Activated CD8-positive, alpha-beta T cell treated with anti-CD3 and anti-CD28 coated beads for 36 hours (primary cell): ENCODE results near the gene LUZP2. TPM values are rescaled to one million over a fixed set of nuclear protein-coding genes. Genes with fewer than 3 reads are reported as not detected.

Source experiments
- ATAC-seq: fragments of 200-7000 bp; cut with Tn5 transposase; one replicate; pipeline ENCODE4 v1.10.0; 2021; ENCODE audit warnings: mild to moderate bottlenecking, moderate library complexity
- CTCF ChIA-PET: fragments of 350-600 bp; sonication (Branson Sonifier 250); formaldehyde crosslinking; loops from one replicate; lab custom pipeline; 2021; ENCODE audit warnings: antibody characterized with exemption; lab: Charles Lee
- POLR2A ChIA-PET: fragments of 350-600 bp; sonication (Branson Sonifier 250); formaldehyde crosslinking; loops from one replicate; lab custom pipeline; 2021; ENCODE audit warnings: antibody characterized with exemption; lab: Charles Lee
- DNase-seq: peaks from one replicate; pipeline ENCODE4 v3.0.0-alpha.2; 2020
- H3K27ac Mint-ChIP-seq: one replicate; pipeline ENCODE4 v1.8.0; 2021; ENCODE audit warnings: mild to moderate bottlenecking, mixed read lengths
- H3K27me3 Mint-ChIP-seq: one replicate; pipeline ENCODE4 v1.8.0; 2021; ENCODE audit warnings: mixed read lengths
- H3K36me3 Mint-ChIP-seq: one replicate; pipeline ENCODE4 v1.8.0; 2021; ENCODE audit warnings: low read depth, mixed read lengths
- H3K4me1 Mint-ChIP-seq: one replicate; pipeline ENCODE4 v1.8.0; 2021; ENCODE audit warnings: low read depth, mixed read lengths
- H3K4me3 Mint-ChIP-seq: one replicate; pipeline ENCODE4 v1.8.0; 2021; ENCODE audit warnings: mild to moderate bottlenecking, moderate library complexity, mixed read lengths
- H3K9me3 Mint-ChIP-seq: one replicate; pipeline ENCODE4 v1.8.0; 2021; ENCODE audit warnings: mixed read lengths
- intact Hi-C: fragments of 100-400 bp; cut with micrococcal nuclease; formaldehyde crosslinking; loops from one replicate; pipeline ENCODE4 v1.10.0; 2022
- total RNA-seq, 2 experiments: library from RNA; stranded (reverse); gene quantifications; one replicate each; pipeline ENCODE4 v1.2.3, GENCODE V29; 2021
- TF ChIP-seq, protein P1 (sequence below): fragments of 200-600 bp; IDR thresholded peaks from one replicate; pipeline ENCODE4 v1.8.0; 2022; ENCODE audit warnings: antibody characterized with exemption, mild to moderate bottlenecking

The LUZP2 gene
- total RNA-seq, 2 experiments from 2014 or later, result not detected

- H3K4me1 Mint-ChIP-seq, result no peaks in the 10 kb centered on the region
- no peaks in the 10 kb centered on the region for H3K36me3 Mint-ChIP-seq
- POLR2A ChIA-PET, result no interaction called here
- TF ChIP-seq, protein P1, sequence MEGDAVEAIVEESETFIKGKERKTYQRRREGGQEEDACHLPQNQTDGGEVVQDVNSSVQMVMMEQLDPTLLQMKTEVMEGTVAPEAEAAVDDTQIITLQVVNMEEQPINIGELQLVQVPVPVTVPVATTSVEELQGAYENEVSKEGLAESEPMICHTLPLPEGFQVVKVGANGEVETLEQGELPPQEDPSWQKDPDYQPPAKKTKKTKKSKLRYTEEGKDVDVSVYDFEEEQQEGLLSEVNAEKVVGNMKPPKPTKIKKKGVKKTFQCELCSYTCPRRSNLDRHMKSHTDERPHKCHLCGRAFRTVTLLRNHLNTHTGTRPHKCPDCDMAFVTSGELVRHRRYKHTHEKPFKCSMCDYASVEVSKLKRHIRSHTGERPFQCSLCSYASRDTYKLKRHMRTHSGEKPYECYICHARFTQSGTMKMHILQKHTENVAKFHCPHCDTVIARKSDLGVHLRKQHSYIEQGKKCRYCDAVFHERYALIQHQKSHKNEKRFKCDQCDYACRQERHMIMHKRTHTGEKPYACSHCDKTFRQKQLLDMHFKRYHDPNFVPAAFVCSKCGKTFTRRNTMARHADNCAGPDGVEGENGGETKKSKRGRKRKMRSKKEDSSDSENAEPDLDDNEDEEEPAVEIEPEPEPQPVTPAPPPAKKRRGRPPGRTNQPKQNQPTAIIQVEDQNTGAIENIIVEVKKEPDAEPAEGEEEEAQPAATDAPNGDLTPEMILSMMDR, result no peak
- DNase-seq (no peak), ATAC-seq (no peak)
- H3K9me3 Mint-ChIP-seq, result peaks cover 6% of the 10 kb centered on the region
- H3K27ac Mint-ChIP-seq, result no peak overlapping the region
- no peaks in the 10 kb centered on the region for H3K27me3 Mint-ChIP-seq
- CTCF ChIA-PET, result no interaction called here
- no peak overlapping the region for H3K4me3 Mint-ChIP-seq
- intact Hi-C loops, result no loop called here
Observed at GRCh38 chr11:24574461-24574860, 77.6 kb downstream of the LUZP2 start.

GRCh38 chr11:24575392-24575791 lies 78.5 kb downstream of the LUZP2 start:
- Mint-ChIP-seq H3K4me1 (no peaks in the 10 kb centered on the region), H3K27ac (no peak overlapping the region), H3K36me3 (no peaks in the 10 kb centered on the region), H3K27me3 (no peaks in the 10 kb centered on the region), H3K9me3 (peaks cover 6% of the 10 kb centered on the region), H3K4me3 (no peak overlapping the region)
- ChIA-PET POLR2A (no interaction called here), CTCF (no interaction called here)
- intact Hi-C loops, result no loop called here
- ATAC-seq, result no peak
- TF ChIP-seq, protein P1, result no peak
- DNase-seq, result no peak

GRCh38 chr11:24585192-24585591 lies 88.3 kb downstream of the LUZP2 start:
- intact Hi-C loops, result no loop called here
- ATAC-seq (no peak), DNase-seq (no peak)
- Mint-ChIP-seq H3K4me1 (no peaks in the 10 kb centered on the region), H3K36me3 (no peaks in the 10 kb centered on the region), H3K27ac (no peak overlapping the region), H3K9me3 (peaks cover 3% of the 10 kb centered on the region), H3K27me3 (no peaks in the 10 kb centered on the region), H3K4me3 (no peak overlapping the region)
- ChIA-PET POLR2A (no interaction called here), CTCF (no interaction called here)
- TF ChIP-seq, protein P1, result no peak

DNA sequence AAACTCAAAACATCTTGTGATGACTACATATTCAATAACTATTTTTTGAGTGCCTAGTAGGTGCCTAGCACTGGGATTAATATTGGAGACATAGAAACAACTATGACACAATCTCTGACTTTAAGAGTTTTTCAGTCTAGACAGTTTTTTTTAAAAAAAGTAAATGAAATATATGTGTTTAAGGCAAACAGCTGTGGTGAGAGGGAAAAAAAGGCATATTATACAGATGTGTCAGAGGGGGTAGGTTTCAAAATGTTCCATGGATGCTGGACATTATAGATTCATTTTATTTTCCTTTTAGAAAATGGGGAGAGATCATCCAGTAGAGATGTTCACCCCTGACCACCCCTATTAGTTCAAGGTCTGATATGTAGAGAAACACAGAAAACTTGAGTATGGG lies 90.8 kb downstream of the LUZP2 start:
- TF ChIP-seq, protein P1, result no peak
- Mint-ChIP-seq H3K4me1 (no peaks in the 10 kb centered on the region), H3K27ac (no peak overlapping the region), H3K27me3 (no peaks in the 10 kb centered on the region), H3K9me3 (peaks cover 2% of the 10 kb centered on the region), H3K4me3 (no peak overlapping the region), H3K36me3 (no peaks in the 10 kb centered on the region)
- no peak for DNase-seq
- POLR2A ChIA-PET, result no interaction called here
- intact Hi-C loops, result no loop called here
- CTCF ChIA-PET, result no interaction called here
- no peak for ATAC-seq

DNA sequence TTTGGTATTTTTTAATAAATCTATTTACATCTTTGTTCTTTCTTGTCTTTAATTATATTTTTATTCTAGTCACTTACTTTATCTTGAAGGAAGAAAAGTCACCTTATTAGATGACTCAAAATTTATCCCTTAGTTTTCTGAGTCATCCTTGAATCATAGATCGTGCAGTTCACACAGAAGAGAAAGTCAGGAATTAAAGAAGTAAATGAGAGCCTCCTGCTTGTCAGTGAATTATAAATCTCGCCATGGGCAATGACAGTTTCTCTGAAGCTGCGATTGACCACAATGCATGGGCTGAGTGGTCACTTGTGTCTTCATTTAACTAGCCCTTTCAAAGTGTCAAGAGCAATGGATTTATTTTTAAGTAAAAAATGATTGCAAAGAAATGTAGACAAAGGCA lies 91.2 kb downstream of the LUZP2 start:
- DNase-seq (no peak), ATAC-seq (no peak)
- TF ChIP-seq, protein P1, result no peak
- peaks cover 1% of the 10 kb centered on the region for H3K9me3 Mint-ChIP-seq
- no peaks in the 10 kb centered on the region for H3K36me3 Mint-ChIP-seq
- H3K4me1 Mint-ChIP-seq, result no peaks in the 10 kb centered on the region
- H3K27ac Mint-ChIP-seq, result no peak overlapping the region
- intact Hi-C loops, result no loop called here
- ChIA-PET POLR2A (no interaction called here), CTCF (no interaction called here)
- H3K27me3 Mint-ChIP-seq, result no peaks in the 10 kb centered on the region
- no peak overlapping the region for H3K4me3 Mint-ChIP-seq
